HG03159 (cell line): ENCODE data around the gene RGS12.

Experiments
- ATAC-seq: cut with Tn5 transposase; IDR thresholded peaks from one replicate; pipeline ENCODE4 v1.9.1; 2021; ENCODE audit warnings: mild to moderate bottlenecking, moderate library complexity; ENCODE audit not compliant: unreplicated experiment

Gene RGS12

DNA sequence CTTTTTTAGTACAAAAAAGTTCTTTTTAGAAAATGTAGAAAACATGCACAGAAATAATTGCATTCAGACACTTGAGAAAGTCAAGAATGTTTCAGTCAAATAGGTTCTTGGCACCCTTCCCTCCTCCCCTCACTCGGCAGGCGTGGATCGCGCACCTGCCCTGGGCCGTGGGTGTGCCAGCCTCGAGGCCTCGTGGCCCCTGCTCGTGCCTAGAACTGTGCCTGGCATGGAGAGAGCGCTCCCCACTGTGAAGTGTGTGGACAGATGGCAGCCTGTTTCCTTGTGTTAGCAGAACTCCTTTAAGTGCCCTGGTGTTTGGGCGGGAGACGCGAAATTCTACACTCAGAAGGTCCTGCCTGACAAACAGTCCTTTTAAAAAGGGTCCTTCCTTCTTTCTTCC, 14.7 kb downstream of the RGS12 start:
- ATAC-seq = no peak

DNA sequence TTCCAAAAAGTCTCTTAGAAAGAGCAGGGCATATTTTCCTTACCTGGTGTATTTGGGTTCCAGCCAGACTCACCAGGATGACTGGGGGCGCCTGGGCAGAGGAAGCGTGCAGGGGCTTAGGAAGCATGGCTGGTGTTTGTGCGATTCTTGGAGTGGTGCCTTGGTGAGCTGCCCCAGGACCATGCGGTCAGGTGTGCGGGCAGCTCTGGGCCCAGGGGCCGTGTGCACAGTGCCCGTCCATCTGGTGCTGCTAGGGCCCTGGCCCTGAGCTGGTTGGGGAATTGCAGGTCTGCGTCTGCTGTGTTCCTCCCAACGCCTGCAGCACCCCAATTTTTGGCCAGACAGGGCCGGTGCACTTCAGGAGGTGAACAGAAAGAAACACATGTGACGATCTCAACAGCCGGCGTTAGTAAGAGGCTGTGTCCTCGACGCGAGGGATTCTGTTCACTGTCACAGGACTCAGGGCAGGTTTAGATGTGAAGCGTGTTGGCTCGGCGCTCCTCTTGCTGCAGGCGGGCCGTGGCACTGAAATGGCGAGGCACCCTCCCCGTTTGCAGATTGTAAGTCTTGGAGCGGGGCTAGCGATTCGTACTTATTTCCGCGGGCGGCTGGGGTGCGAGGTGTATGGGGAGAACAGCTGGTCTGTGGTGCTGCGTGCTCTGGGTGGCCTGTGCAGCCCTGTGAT, 15.2 kb downstream of the RGS12 start:
- ATAC-seq = no peak

DNA sequence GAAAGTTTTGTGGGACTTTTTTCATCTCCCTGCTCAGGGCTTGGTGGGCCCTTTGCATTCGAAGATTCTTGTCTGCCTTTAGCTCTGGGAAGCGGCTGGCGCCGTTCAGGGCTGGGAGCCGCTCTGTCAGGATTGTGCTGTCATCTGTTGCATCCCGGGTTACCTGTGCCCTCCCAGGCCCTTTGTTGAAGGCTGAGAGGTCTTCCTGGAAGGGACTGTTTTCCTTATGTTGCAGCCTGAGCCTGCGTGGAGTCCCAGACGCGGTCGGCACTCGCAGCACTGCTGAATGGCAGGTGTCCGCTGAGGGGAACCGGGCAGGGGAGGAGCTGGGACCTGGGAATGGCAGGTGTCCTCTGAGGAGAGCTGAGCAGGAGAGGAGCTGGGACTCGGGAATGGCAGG, 15.9 kb downstream of the RGS12 start:
- ATAC-seq = no peak

DNA sequence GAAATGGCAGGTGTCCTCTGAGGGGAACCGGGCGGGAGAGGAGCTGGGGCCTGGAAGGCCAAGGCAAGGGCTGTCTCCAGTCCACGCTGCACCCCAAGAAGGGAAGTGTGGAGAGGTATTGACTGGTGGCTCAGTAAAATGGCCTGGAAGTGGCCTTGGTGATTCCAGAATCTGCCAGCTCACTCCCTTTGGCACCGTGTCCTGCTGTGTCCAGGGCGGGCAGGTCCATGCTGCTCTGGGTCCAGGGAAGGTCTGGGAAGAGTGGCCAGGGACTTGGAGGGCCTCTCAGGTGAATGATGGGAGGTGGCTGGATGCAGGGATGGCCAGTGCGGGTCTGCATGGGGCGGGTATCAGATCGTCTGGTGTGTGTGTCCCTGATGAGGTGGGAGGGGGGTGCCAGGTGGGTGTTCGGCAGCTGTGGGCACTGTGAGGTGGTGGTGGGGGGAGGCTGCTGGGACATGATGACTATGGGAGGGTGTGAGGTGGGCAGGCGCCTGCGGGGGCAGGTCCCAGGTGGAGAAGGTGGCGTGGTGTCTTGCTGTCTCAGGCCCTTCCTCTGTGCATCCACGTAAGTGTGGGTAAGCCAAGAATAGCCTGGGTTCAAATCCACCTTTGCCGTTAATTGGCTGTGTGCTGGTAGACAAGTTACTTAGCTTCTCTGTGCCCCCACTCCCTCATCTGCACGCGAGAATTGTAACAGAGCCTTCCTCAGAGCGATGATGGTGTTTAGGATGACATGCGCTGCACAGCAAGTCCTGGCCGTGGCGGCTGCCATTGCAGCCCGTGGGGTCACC, 17.7 kb downstream of the RGS12 start:
- ATAC-seq = no peak

DNA sequence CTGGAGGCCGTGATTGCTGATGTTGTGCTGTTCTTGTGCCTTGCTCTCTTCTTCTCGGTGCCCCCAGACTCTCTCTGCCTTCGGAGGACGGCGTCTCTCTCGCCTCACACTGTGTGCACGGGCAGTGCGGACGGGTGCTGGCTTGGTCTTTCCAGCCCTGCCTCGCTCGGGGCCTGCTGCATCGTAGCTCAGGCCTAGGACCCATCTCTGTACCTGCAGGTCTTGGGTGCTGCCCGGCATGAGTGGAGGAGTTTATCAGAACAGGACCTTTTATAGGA, 18.2 kb downstream of the RGS12 start:
- ATAC-seq = no peak

DNA sequence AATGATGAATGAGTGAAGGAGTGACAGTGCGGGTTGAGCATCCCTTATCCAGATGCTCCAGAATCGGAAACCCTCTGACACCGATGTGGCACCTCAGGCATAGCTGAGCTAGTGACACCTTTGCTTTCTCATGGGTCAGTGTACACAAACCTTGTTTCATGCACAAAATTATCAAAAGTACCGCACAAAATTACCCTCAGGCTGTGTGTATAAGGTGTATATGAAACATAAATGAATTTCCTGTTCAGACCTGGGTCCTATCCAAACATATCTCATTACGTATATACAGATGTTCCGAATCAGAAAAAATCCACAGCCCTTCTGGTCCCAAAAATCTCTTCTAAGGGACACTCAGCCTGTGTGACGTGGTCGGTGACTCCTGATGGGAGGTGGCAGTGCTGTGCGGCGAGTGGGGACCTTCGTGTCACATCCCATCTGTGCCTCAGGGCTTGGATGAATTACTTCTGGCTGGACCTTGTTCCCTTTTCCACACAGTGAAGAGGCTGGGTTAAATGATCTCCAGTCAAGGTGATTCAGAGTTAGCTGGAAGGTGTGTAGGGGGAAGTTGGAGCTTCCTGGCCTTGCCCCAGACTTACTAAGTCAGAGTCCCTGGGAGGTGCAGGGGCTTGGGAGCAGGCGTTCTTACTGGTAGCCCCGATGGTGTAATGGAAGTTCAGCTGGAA, 18.8 kb downstream of the RGS12 start:
- no peak for ATAC-seq

DNA sequence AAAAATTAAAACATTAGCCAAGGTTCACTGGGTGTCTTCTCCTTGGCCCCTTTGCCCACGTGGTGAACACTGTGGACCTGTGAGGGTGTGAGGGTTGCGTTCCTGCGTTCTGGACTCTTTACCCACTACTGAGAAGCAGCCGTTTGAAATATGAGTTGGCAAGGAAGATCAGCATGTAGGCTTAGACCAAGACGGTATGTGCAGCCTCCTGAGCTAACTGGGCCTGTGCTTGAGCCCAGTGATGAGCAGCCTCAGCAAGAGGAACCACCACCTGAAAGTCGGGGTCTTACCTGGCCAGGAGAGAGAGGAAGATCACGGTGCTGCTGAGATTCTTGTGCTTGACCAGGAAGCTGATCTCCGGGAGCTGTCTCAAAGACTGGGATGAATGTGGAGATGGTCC, 19.5 kb downstream of the RGS12 start:
- ATAC-seq = no peak

DNA sequence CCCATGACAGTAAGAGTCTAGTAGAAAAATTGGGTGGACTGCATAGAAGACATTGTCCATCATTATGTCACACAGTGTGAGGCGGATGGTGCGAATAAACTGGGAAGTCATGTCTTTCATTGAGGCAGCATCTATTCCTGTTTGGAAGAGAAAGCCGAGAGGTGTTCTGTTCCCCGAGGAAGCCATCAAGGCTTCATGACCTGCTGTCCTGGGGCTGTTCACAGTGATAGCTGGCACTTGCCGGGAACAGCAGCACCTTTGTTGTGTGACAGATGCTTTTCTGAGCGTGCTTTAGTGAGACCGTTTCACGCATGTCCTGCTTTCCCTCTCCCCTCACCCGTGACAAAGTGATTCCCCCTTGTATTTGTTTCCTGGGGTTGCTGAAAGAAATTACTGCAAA, 20.3 kb downstream of the RGS12 start:
- no peak for ATAC-seq

DNA sequence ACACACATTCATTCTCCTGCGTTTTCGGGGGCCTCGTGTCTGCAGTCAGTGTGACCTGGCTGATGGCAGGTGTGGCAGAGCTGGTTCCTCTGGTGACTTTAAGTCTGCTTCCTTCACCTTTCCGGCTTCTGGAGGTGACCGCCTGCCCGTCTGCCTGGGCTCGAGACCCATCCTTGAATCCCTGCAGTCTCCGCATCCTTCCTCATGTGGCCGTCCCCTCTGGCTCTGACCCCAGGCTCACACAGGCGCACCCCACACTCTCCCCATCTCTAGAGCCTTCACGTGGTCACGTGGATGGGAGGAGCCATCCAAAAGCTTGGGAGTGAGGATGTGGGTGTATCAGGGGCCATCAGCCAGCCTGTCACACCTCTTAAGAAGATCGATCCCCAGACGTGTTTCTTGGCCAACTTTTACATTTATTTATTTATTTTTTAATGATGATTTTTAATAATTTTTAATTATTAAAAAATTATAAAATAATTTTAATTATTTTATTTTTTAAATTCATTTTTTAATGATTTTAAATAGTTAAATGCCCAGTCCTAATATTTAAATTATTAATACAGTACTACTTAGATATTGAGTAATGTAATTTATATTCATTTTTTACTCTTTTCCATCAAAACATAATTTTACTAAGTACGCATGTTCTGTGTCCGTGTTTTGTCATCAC, 20.9 kb downstream of the RGS12 start:
- no peak for ATAC-seq

DNA sequence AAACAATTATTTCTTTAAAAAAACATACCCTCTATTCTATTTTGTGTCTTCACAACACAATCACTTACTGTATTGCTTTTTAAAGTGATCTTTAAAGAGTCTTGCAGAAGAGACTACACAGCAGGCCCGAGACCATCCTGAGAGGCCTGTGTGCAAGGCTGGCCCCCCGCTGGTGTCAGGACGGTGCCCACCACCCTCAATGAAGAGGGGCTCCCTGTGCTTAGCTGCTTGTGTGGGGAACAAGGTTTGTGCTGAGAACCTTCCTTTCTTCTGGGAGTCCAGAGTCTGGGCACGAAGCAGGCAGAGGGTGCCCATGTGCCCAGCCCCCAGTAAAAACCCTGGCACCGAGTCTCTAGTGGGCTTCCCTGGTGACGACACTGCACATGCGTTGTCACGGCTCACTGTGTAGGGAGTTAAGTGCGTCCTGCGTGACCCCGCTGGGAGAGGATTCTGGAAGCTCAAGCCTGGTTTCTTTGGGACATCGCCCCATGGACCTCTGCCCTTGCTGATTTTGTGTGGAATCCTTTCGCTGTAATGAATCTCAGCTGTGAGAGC, 22.0 kb downstream of the RGS12 start:
- no peak for ATAC-seq

DNA sequence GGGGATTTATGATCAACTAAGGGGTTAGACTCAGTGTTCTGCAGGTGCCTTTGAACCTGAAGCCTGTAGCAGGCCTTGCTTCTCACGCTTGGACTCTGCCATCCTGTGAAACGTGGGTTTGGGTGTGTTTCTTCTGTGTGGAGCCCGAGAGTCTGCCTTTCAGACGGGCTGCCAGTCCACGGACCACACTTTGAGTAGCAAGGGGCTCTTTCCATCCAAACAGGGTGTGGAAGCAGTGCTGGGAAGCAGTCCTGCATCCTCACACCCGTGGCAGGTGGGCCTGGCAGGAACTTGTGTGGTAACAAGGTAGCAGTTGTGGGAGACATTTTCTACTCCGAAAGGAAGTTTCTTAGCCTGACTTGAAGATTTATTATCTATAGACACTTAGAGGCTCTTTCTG, 22.7 kb downstream of the RGS12 start:
- ATAC-seq = no peak

DNA sequence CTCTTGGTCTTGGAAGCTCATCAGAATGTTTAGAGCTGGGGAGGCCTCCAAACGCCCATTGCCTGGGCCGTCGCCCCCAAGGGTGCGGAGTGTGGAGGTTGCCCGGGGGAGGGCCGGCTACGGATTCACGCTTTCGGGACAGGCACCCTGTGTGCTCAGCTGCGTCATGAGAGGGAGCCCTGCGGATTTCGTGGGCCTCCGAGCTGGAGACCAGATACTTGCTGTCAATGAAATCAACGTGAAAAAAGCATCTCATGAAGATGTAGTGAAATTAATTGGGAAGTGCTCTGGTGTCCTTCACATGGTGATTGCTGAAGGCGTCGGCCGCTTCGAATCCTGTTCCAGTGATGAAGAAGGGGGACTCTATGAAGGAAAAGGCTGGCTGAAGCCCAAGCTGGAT, 23.3 kb downstream of the RGS12 start:
- ATAC-seq = no peak

DNA sequence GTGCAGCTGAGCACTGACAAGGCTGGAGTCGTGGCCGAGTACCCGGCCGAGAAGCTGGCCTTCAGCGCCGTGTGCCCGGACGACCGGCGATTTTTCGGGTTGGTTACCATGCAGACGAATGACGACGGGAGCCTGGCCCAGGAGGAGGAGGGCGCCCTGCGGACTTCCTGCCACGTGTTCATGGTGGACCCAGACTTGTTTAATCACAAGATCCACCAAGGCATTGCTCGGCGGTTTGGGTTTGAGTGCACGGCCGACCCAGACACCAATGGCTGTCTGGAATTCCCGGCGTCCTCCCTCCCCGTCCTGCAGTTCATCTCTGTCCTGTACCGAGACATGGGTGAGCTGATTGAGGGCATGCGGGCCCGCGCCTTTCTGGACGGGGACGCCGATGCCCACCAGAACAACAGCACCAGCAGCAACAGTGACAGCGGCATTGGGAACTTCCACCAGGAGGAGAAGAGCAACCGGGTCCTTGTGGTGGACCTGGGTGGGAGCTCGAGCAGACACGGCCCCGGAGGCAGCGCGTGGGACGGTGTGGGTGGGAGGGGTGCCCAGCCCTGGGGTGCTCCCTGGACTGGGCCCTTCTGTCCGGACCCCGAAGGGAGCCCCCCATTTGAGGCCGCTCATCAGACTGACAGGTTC, 24.3 kb downstream of the RGS12 start:
- no peak for ATAC-seq

DNA sequence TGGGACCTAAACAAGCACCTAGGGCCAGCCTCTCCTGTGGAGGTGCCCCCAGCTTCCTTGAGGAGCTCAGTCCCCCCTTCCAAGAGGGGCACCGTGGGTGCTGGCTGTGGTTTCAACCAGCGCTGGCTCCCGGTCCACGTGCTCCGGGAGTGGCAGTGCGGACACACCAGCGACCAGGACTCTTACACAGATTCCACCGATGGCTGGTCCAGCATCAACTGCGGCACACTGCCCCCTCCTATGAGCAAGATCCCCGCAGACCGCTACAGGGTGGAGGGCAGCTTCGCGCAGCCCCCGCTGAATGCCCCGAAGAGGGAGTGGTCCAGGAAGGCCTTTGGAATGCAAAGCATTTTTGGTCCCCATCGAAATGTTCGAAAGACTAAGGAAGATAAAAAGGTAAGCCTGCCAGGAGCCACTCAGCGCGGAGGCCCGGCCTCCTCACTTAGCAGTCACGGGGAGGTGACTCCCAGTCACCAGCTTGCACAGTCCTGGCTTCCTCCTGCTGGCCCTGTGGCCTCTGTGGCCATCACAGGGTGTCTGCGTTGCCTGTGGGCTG, 24.9 kb downstream of the RGS12 start:
- no peak for ATAC-seq

DNA sequence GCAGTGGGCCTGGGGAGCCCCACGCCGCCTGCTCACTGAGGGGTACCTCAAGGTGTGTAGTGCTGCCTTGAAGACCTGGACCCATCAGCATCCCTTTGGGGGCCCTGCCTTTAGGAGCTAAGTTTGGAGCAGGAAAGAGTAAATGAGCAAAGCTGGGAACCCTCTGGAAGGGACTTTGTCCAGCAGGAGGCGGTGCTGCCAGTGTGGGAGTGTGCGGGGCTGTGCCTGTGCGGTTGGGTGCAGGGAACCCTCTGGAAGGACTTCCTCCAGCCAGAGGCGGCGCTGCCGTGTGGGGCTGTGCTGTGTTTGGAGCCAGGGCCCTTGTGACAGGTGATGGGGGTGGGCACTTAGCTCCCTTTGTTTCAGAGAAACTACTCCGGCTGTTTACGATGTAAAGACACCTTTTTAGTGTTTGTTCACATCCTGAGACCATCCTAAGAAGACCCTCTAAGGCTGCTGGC, 25.8 kb downstream of the RGS12 start:
- no peak for ATAC-seq

DNA sequence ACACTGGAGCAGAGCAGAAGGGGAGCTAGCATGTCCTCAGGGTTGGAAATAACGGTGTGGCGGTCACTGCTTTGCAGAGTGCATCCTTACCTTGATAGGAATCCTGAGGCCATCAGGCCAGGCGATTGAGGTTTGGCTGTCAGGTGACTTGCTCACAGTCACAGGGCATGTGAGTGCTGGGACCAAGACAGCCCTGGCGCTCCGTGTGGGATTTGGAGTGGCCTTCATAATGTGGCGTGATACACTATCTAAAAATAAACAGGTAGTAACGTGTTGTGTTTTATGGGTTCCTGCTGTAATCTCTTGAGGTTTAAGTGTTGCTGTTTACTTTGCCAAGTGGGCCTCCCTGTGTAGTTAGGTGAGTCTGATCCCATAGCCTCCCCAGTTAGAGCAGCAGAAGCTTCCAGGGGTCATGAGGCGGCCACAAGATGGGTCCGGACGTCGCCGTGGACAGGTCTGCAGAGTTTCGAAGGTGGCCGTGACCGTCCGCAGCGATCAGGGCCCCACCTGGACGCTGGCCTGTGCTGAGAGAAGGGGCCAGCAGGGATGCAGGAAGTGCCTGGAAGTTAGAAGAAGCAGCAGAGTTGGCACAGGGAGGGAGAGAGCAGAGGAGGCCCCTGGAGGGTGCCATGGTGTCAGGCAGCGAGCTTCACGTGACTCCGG, 27.7 kb downstream of the RGS12 start:
- no peak for ATAC-seq

DNA sequence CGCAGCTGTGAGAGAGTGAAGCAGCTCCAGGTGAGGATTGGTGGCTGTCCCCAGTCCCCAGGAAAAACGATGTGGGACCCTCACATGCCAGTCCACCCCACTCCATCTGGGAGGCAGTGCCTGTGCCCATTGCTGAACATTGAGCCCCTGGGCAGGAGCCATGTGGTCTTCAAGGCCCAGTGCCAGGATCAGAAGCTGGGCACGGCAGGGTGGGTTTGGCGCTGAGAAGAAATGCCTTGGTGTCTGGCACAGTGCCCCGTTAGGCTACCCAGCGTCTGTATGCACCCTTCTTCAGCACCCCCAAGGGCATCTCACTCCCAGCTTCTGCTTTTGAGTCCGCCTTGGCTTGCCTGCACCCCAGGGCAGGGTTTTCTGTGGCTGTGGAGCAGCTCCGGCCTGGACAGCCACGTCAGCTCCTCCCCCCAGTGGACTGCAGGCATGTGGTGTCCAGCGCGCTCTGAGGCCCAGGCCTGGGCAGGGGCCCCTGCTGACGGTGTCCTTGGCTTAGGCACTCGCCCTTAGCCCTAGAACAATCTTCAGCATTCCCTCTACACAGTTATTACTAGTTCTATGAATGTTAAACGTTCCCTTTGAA, 28.6 kb downstream of the RGS12 start:
- no peak for ATAC-seq

DNA sequence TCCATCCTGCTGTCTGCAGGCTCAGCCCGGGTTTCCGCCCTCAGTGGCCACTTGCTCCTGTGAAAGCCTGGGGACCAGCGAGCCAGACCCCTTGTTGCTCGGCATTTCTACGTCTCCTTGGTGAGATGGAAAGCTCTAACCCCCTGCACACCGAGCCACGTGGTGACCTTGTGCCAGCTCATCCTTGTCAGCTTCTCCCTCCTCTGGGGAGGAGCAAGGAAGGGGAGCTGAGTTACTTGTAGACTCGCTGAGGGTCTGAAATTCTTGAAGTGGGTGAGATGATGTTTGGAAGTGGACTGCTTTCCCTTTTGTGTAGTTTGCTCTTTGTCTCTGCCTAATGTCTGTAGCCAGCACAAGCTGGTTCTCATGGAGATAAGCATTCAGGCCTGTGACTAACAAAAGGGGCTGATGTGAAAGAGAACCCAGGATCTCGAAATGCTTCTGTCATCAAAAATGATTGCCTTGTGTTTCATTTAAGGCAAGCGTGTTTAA, 29.3 kb downstream of the RGS12 start:
- ATAC-seq = no peak

DNA sequence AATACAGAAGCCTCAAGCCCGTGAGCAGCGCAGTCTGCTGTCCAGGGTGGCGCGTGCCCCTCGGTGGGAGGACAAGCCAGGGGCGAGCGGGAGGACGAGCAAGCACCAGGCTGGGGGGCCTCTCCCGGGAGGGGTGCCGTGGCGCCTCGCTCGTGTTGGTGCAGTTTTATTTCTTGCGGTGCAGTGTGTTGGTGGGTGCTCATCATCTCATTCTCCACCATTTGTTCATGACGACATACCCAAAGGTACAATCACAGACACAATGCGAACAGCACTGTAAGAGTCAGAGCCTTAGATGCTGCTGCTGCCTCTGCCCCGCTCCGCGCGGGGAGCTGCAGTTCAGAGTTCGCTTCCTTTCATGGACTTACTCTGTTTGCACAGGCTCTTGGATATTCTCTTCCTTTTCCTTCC, 30.3 kb downstream of the RGS12 start:
- no peak for ATAC-seq
